Measurements from ENCODE around the gene EFEMP2.

The EFEMP2 gene

GRCh38 chr11:65912845-65913244, 40.2 kb upstream of the EFEMP2 start:
- H3K27ac ChIP-seq (ENCODE audit: low read depth, low read length) = no peak overlapping the region
- no peaks in the 10 kb centered on the region for H3K36me3 ChIP-seq (ENCODE audit: low read length)
- H3K9me2 ChIP-seq (replicated peaks; ENCODE audit: insufficient read depth, low read length) = no peaks in the 10 kb centered on the region
- H3K4me2 ChIP-seq (ENCODE audit: low read depth, low read length, poor library complexity, severe bottlenecking) = no peak overlapping the region
- H3K79me2 ChIP-seq (ENCODE audit: insufficient read depth, low read length) = no peaks in the 10 kb centered on the region
- H3K27me3 ChIP-seq (ENCODE audit: low read length) = no peaks in the 10 kb centered on the region
- H4K20me1 ChIP-seq (ENCODE audit: low read depth, low read length) = no peaks in the 10 kb centered on the region
- no peak overlapping the region for H3K4me3 ChIP-seq (ENCODE audit: insufficient read depth, low read length, poor library complexity, severe bottlenecking)
- H3K9ac ChIP-seq (ENCODE audit: low read length) = no peak overlapping the region
- no peaks in the 10 kb centered on the region for H3F3A ChIP-seq (ENCODE audit: insufficient read depth)
- H2AFZ ChIP-seq (ENCODE audit: low read depth, low read length, severe bottlenecking) = no peak overlapping the region
- H3K9me3 ChIP-seq (ENCODE audit: insufficient read depth, low read length) = no peaks in the 10 kb centered on the region
- TF ChIP-seq EZH2phosphoT487 (conservative IDR thresholded peaks at IDR 0.05; ENCODE audit: low read length) = no peak
- no peak for TF ChIP-seq CTCF (IDR thresholded peaks at IDR 0.05; ENCODE audit: insufficient read depth, low read length, poor library complexity, severe bottlenecking)

- Histone ChIP-seq H3K36me3 (ENCODE audit: low read length) (no peaks in the 10 kb centered on the region), H3K9me3 (ENCODE audit: insufficient read depth, low read length) (no peaks in the 10 kb centered on the region), H3K4me3 (ENCODE audit: insufficient read depth, low read length, poor library complexity, severe bottlenecking) (no peak overlapping the region), H2AFZ (ENCODE audit: low read depth, low read length, severe bottlenecking) (no peak overlapping the region), H3K79me2 (ENCODE audit: insufficient read depth, low read length) (no peaks in the 10 kb centered on the region), H3K27ac (ENCODE audit: low read depth, low read length) (no peak overlapping the region), H3K4me2 (ENCODE audit: low read depth, low read length, poor library complexity, severe bottlenecking) (no peak overlapping the region), H3F3A (ENCODE audit: insufficient read depth) (no peaks in the 10 kb centered on the region), H3K9ac (ENCODE audit: low read length) (no peak overlapping the region), H3K9me2 (replicated peaks; ENCODE audit: insufficient read depth, low read length) (no peaks in the 10 kb centered on the region), H3K27me3 (ENCODE audit: low read length) (no peaks in the 10 kb centered on the region), H4K20me1 (ENCODE audit: low read depth, low read length) (no peaks in the 10 kb centered on the region)
- TF ChIP-seq CTCF (IDR thresholded peaks at IDR 0.05; ENCODE audit: insufficient read depth, low read length, poor library complexity, severe bottlenecking) (no peak), EZH2phosphoT487 (conservative IDR thresholded peaks at IDR 0.05; ENCODE audit: low read length) (no peak)
Measured at GRCh38 chr11:65911682-65912568, 39.3 kb upstream of the EFEMP2 start.

- TF ChIP-seq CTCF (IDR thresholded peaks at IDR 0.05; ENCODE audit: insufficient read depth, low read length, poor library complexity, severe bottlenecking) (no peak), EZH2phosphoT487 (conservative IDR thresholded peaks at IDR 0.05; ENCODE audit: low read length) (no peak)
- Histone ChIP-seq H3K27me3 (ENCODE audit: low read length) (no peaks in the 10 kb centered on the region), H3K4me3 (ENCODE audit: insufficient read depth, low read length, poor library complexity, severe bottlenecking) (no peak overlapping the region), H3K27ac (ENCODE audit: low read depth, low read length) (no peak overlapping the region), H3K9me3 (ENCODE audit: insufficient read depth, low read length) (no peaks in the 10 kb centered on the region), H3K9me2 (replicated peaks; ENCODE audit: insufficient read depth, low read length) (no peaks in the 10 kb centered on the region), H4K20me1 (ENCODE audit: low read depth, low read length) (no peaks in the 10 kb centered on the region), H3K36me3 (ENCODE audit: low read length) (no peaks in the 10 kb centered on the region), H3F3A (ENCODE audit: insufficient read depth) (no peaks in the 10 kb centered on the region), H3K9ac (ENCODE audit: low read length) (no peak overlapping the region), H3K79me2 (ENCODE audit: insufficient read depth, low read length) (no peaks in the 10 kb centered on the region), H2AFZ (ENCODE audit: low read depth, low read length, severe bottlenecking) (no peak overlapping the region), H3K4me2 (ENCODE audit: low read depth, low read length, poor library complexity, severe bottlenecking) (no peak overlapping the region)
Measured at GRCh38 chr11:65907878-65908277, 35.3 kb upstream of the EFEMP2 start.
